Measurements from ENCODE around the gene PGD. TPM values are rescaled to one million over a fixed set of nuclear protein-coding genes. Genes with fewer than 3 reads are reported as not detected.

The PGD gene
- total and polyA plus RNA-seq, 10 of the 15 experiments (the other 5 are each of a cell fraction or from before 2014, with no cell fraction given), result 108 to 262 (median 171) TPM

DNA sequence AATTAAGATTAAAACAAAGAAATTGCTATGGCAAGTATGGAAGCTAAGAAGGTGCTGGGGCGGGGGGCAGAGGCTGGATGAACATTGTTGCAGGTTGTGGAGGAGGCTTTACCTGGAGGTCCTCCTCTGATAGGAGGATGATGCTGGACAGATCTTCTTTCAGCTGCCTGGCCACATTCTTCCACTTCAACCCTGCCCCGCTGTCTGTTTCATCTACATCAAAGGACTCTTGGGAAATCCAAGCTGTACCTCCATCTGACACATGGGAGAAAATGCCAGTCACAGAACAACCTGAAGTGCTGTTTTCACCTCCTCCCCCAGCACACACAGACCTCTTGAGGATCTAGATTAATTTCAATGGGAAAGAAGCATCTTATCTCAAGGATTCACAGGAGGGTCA lies 68.2 kb downstream of the PGD start:
- Histone ChIP-seq H3K4me3 (no peak overlapping the region), H3K79me2 (ENCODE audit: control insufficient read depth, insufficient read depth, low read length) (peaks cover 12% of the 10 kb centered on the region), H3K36me3 (ENCODE audit: control insufficient read depth in 2 of 2, insufficient read depth in 2 of 2, low read length in 1 of 2) (peaks cover 10 to 20% of the 10 kb centered on the region in 2 experiments), H3K4me2 (ENCODE audit: control insufficient read depth, insufficient read depth) (no peak overlapping the region), H3K27me3 (replicated peaks in 1 of 2; ENCODE audit: control insufficient read depth in 2 of 2, insufficient read depth in 2 of 2, low read length in 1 of 2) (no peaks in the 10 kb centered on the region), H3K4me1 (ENCODE audit: control insufficient read depth, insufficient read depth, low read length) (peaks cover 7% of the 10 kb centered on the region), H2AFZ (ENCODE audit: control insufficient read depth, low read depth, low read length) (no peak overlapping the region), H3K9ac (ENCODE audit: control insufficient read depth, insufficient read depth, low read length) (no peak overlapping the region), H3K9me3 (replicated peaks; ENCODE audit: control insufficient read depth, insufficient read depth, low read length) (no peaks in the 10 kb centered on the region), H3K27ac (ENCODE audit: control insufficient read depth, insufficient read depth) (no peak overlapping the region), H4K20me1 (ENCODE audit: control insufficient read depth, insufficient read depth) (no peaks in the 10 kb centered on the region; the same call in 1 of the 2 replicates)
- POLR2A ChIA-PET, result no interaction called here
- in situ Hi-C loops (cut with MboI), result no loop called here
- no TSS peak for BruUV-seq (replicated peaks)
- WGBS (ENCODE audit: insufficient coverage, insufficient replicate concordance, low lambda C conversion rate, missing lambda C conversion rate), result 100% methylated on average over 2 of the region's 2 CpGs
- DNase-seq (ENCODE audit: low read depth, low spot score) (no peak), FAIRE-seq (no peak), ATAC-seq (no peak)
- TF ChIP-seq IRF4 (IDR thresholded peaks at IDR 0.05; ENCODE audit: low read depth, low read length) (no peak), POU2F2 (IDR thresholded peaks at IDR 0.05; ENCODE audit: borderline replicate concordance, low read depth, low read length) (no peak), ZNF622 (IDR thresholded peaks at IDR 0.05) (no peak), NR2C2 (IDR thresholded peaks at IDR 0.05; ENCODE audit: borderline replicate concordance, control insufficient read depth, insufficient read length, low read depth) (no peak), SMAD1 (IDR thresholded peaks at IDR 0.05; ENCODE audit: low read depth, partially characterized antibody) (no peak), ASH2L (IDR thresholded peaks at IDR 0.05; ENCODE audit: borderline replicate concordance, low read depth) (no peak), CHD1 (IDR thresholded peaks at IDR 0.05; ENCODE audit: low read depth, low read length) (no peak), GATAD2B (conservative IDR thresholded peaks at IDR 0.05; ENCODE audit: low read depth) (no peak), SREBF2 (IDR thresholded peaks at IDR 0.05; ENCODE audit: low read length) (no peak), TAF1 (IDR thresholded peaks at IDR 0.05; ENCODE audit: borderline replicate concordance, low read depth, low read length) (no peak), IKZF2 (IDR thresholded peaks at IDR 0.05) (no peak), WRNIP1 (IDR thresholded peaks at IDR 0.05; ENCODE audit: borderline replicate concordance, low read depth, low read length) (no peak)
- TF ChIP-seq, protein P1, sequence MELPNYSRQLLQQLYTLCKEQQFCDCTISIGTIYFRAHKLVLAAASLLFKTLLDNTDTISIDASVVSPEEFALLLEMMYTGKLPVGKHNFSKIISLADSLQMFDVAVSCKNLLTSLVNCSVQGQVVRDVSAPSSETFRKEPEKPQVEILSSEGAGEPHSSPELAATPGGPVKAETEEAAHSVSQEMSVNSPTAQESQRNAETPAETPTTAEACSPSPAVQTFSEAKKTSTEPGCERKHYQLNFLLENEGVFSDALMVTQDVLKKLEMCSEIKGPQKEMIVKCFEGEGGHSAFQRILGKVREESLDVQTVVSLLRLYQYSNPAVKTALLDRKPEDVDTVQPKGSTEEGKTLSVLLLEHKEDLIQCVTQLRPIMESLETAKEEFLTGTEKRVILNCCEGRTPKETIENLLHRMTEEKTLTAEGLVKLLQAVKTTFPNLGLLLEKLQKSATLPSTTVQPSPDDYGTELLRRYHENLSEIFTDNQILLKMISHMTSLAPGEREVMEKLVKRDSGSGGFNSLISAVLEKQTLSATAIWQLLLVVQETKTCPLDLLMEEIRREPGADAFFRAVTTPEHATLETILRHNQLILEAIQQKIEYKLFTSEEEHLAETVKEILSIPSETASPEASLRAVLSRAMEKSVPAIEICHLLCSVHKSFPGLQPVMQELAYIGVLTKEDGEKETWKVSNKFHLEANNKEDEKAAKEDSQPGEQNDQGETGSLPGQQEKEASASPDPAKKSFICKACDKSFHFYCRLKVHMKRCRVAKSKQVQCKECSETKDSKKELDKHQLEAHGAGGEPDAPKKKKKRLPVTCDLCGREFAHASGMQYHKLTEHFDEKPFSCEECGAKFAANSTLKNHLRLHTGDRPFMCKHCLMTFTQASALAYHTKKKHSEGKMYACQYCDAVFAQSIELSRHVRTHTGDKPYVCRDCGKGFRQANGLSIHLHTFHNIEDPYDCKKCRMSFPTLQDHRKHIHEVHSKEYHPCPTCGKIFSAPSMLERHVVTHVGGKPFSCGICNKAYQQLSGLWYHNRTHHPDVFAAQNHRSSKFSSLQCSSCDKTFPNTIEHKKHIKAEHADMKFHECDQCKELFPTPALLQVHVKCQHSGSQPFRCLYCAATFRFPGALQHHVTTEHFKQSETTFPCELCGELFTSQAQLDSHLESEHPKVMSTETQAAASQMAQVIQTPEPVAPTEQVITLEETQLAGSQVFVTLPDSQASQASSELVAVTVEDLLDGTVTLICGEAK (IDR thresholded peaks at IDR 0.05; ENCODE audit: borderline replicate concordance), result no peak
- TF ChIP-seq, protein P2, sequence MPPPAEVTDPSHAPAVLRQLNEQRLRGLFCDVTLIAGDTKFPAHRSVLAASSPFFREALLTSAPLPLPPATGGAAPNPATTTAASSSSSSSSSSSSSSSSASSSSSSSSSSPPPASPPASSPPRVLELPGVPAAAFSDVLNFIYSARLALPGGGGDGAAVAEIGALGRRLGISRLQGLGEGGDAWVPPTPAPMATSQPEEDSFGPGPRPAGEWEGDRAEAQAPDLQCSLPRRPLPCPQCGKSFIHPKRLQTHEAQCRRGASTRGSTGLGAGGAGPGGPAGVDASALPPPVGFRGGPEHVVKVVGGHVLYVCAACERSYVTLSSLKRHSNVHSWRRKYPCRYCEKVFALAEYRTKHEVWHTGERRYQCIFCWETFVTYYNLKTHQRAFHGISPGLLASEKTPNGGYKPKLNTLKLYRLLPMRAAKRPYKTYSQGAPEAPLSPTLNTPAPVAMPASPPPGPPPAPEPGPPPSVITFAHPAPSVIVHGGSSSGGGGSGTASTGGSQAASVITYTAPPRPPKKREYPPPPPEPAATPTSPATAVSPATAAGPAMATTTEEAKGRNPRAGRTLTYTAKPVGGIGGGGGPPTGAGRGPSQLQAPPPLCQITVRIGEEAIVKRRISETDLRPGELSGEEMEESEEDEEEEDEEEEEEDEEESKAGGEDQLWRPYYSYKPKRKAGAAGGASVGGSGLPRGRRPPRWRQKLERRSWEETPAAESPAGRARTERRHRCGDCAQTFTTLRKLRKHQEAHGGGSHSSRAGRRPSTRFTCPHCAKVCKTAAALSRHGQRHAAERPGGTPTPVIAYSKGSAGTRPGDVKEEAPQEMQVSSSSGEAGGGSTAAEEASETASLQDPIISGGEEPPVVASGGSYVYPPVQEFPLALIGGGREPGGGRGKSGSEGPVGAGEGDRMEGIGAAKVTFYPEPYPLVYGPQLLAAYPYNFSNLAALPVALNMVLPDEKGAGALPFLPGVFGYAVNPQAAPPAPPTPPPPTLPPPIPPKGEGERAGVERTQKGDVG (CRISPR knock-in tag; IDR thresholded peaks at IDR 0.05), result no peak
- intact Hi-C loops (cut with micrococcal nuclease; ENCODE audit: unreplicated experiment), result no loop called here
- CTCF ChIA-PET, result interaction anchor here (0.6 kb wide), 1 partner anchor 1401 kb away, joined by 3 read pairs; no protein-coding TSS in a partner anchor
- RAD21 ChIA-PET (ENCODE audit: unreplicated experiment), result no interaction called here
- SMC1A ChIA-PET (ENCODE audit: uncharacterized antibody, unreplicated experiment), result interaction anchor here (0.8 kb wide), 1 partner anchor 18 kb away, joined by 4 read pairs; no protein-coding TSS in a partner anchor

Data from GM12878 (cell line).